Dendritic cell treated with granulocyte-macrophage colony-stimulating factor and Interleukin-4, amounts not matched to agents 40 ng/mL and 50 ng/mL, for 4 days (primary cell): ENCODE results near the gene SHISA2.

Experiments used
- H3K27ac Mint-ChIP-seq: one replicate; pipeline ENCODE4 v1.8.0; 2022; ENCODE audit warnings: mild to moderate bottlenecking, mixed read lengths
- H3K27me3 Mint-ChIP-seq: one replicate; pipeline ENCODE4 v1.8.0; 2022; ENCODE audit warnings: mild to moderate bottlenecking, mixed read lengths
- H3K36me3 Mint-ChIP-seq: one replicate; pipeline ENCODE4 v1.8.0; 2022; ENCODE audit warnings: low read depth, mixed read lengths
- H3K4me1 Mint-ChIP-seq: one replicate; pipeline ENCODE4 v1.8.0; 2022; ENCODE audit warnings: low read depth, mixed read lengths
- H3K4me3 Mint-ChIP-seq: one replicate; pipeline ENCODE4 v1.8.0; 2022; ENCODE audit warnings: mild to moderate bottlenecking, moderate library complexity, mixed read lengths
- H3K9me3 Mint-ChIP-seq: one replicate; pipeline ENCODE4 v1.8.0; 2022; ENCODE audit warnings: mixed read lengths
- intact Hi-C: fragments of 100-400 bp; cut with micrococcal nuclease; formaldehyde crosslinking; loops from one replicate; pipeline ENCODE4 v1.15.0; 2022

Gene SHISA2

DNA sequence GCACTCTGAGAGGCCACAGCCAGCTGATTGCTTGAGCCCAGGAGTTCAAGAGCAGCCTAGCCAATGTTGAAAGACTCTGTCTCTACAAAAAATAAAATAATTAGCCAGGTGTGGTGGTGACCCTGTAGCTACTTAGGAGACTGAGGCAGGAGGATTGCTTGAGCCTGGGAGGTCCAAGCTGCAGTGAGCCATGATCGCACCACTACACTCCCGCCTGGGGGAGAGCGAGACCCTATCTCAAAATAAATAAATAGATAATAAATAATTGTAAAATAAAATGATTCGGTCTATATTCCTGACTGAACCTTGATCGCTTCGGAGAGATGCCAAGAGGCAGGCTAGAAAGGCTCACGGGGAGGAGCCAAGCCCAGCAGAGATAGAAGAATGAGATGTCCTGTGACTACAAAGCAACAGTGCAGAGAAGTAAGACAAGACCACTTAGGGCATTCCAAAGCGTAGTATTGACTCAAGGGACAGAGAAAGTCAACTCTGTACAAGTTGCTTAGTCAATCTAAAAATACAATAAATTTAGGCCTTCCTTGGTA, 12.8 kb downstream of the SHISA2 start:
- intact Hi-C loops, result no loop called here
- Mint-ChIP-seq H3K4me1 (no peaks in the 10 kb centered on the region), H3K27ac (no peak overlapping the region), H3K4me3 (no peak overlapping the region), H3K9me3 (no peaks in the 10 kb centered on the region), H3K36me3 (no peaks in the 10 kb centered on the region), H3K27me3 (peaks cover 2% of the 10 kb centered on the region)

DNA sequence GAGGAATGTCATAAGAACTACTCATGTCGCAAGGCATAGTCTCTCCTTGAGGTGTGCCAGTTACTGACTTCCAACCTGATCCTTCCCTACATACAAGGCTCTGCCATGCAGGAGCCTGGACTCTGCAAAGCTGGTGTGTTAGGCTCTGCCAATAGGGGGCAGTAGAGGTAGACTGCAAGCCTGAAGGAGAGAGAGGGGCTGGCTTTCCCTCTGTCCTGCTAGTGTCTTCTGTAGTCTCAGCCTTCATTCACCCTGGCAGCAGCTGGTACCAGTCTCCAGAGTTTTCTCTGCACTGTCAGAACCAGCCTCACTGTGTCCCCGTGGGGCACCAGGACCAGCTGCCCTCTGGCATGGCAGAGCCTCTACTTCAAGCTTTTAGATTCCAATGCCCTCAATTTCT, 14.5 kb downstream of the SHISA2 start:
- Mint-ChIP-seq H3K36me3 (no peaks in the 10 kb centered on the region), H3K4me1 (no peaks in the 10 kb centered on the region), H3K27me3 (peaks cover 2% of the 10 kb centered on the region), H3K9me3 (peaks cover 4% of the 10 kb centered on the region), H3K27ac (no peak overlapping the region), H3K4me3 (no peak overlapping the region)
- intact Hi-C loops, result no loop called here

- H3K27ac Mint-ChIP-seq, result no peak overlapping the region
- no peaks in the 10 kb centered on the region for H3K4me1 Mint-ChIP-seq
- peaks cover 2% of the 10 kb centered on the region for H3K27me3 Mint-ChIP-seq
- H3K4me3 Mint-ChIP-seq, result no peak overlapping the region
- intact Hi-C loops, result no loop called here
- H3K36me3 Mint-ChIP-seq, result no peaks in the 10 kb centered on the region
- peaks cover 13% of the 10 kb centered on the region for H3K9me3 Mint-ChIP-seq
These were observed 15.4 kb downstream of the SHISA2 start for GRCh38 chr13:26036383-26036782.

- H3K4me3 Mint-ChIP-seq, result no peak overlapping the region
- H3K9me3 Mint-ChIP-seq, result peaks cover 13% of the 10 kb centered on the region
- H3K27me3 Mint-ChIP-seq, result no peaks in the 10 kb centered on the region
- H3K4me1 Mint-ChIP-seq, result no peaks in the 10 kb centered on the region
- intact Hi-C loops, result no loop called here
- H3K36me3 Mint-ChIP-seq, result no peaks in the 10 kb centered on the region
- H3K27ac Mint-ChIP-seq, result no peak overlapping the region
These were observed 17.8 kb downstream of the SHISA2 start for GRCh38 chr13:26034018-26034417.

DNA sequence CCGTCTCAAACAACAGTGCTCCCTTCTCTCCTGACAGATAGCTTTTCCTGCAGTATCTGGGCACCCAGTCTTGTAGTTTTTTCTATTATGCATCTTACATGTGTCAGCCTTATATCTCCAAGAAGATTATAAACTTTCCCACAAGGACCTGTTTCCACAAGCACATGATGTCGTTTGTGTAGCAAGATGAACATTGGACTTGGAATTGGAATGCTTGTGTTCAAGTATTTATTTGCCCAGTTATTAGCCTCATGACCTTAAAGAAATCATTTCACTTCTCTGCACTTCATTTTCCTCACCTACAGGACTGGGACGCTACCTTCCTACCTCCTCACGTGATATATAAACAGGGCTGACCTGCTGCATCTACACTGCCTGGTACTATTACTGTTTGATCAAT, 21.5 kb downstream of the SHISA2 start:
- intact Hi-C loops, result no loop called here
- peaks cover 13% of the 10 kb centered on the region for H3K9me3 Mint-ChIP-seq
- no peak overlapping the region for H3K27ac Mint-ChIP-seq
- no peak overlapping the region for H3K4me3 Mint-ChIP-seq
- H3K4me1 Mint-ChIP-seq, result no peaks in the 10 kb centered on the region
- H3K27me3 Mint-ChIP-seq, result no peaks in the 10 kb centered on the region
- H3K36me3 Mint-ChIP-seq, result no peaks in the 10 kb centered on the region

DNA sequence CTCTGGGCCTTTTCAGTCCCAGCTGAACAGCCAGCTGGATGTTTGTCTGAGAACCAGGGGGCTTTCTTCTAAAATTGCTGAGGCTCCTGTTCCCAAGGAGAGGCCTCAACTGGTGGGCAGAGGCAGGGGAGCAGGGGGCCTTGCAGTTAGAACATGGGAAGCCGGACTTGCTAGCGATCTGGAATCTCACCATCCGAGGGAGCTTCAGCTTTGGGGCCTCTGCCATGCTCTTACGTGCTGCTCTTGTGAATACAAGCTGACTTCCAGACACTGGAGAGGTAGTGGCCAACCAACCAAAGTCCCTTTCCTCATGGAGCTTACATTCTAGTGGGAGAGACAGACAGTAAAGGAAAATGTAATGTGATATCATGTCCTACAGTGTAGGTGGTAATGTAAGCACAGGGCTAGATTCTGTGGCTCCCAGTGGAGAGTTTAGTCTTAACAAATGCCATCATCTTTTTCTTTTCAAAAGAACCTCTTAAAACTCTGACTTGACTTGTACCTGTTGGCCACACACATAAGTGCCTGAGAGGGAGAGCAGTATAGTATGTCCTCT, 22.2 kb downstream of the SHISA2 start:
- H3K27me3 Mint-ChIP-seq, result peaks cover 4% of the 10 kb centered on the region

GRCh38 chr13:26026211-26026610, 25.6 kb downstream of the SHISA2 start:
- peaks cover 8% of the 10 kb centered on the region for H3K27me3 Mint-ChIP-seq
- no peaks in the 10 kb centered on the region for H3K36me3 Mint-ChIP-seq
- no peaks in the 10 kb centered on the region for H3K4me1 Mint-ChIP-seq
- intact Hi-C loops, result no loop called here
- H3K9me3 Mint-ChIP-seq, result no peaks in the 10 kb centered on the region
- no peak overlapping the region for H3K27ac Mint-ChIP-seq
- no peak overlapping the region for H3K4me3 Mint-ChIP-seq

More for the DNA sequence above, 22.2 kb downstream of the SHISA2 start:
- H3K9me3 Mint-ChIP-seq, result peaks cover 13% of the 10 kb centered on the region
- no peak overlapping the region for H3K27ac Mint-ChIP-seq
- no peak overlapping the region for H3K4me3 Mint-ChIP-seq
- intact Hi-C loops, result no loop called here
- H3K4me1 Mint-ChIP-seq, result no peaks in the 10 kb centered on the region
- no peaks in the 10 kb centered on the region for H3K36me3 Mint-ChIP-seq

GRCh38 chr13:26025771-26026170, 26.0 kb downstream of the SHISA2 start:
- no peak overlapping the region for H3K27ac Mint-ChIP-seq
- H3K36me3 Mint-ChIP-seq, result no peaks in the 10 kb centered on the region

GRCh38 chr13:26025196-26025595, 26.6 kb downstream of the SHISA2 start:
- no peaks in the 10 kb centered on the region for H3K36me3 Mint-ChIP-seq
- no peak overlapping the region for H3K4me3 Mint-ChIP-seq
- intact Hi-C loops, result no loop called here
- H3K4me1 Mint-ChIP-seq, result no peaks in the 10 kb centered on the region
- no peak overlapping the region for H3K27ac Mint-ChIP-seq
- H3K27me3 Mint-ChIP-seq, result peaks cover 8% of the 10 kb centered on the region
- no peaks in the 10 kb centered on the region for H3K9me3 Mint-ChIP-seq

More at GRCh38 chr13:26025771-26026170, 26.0 kb downstream of the SHISA2 start:
- Mint-ChIP-seq H3K4me1 (no peaks in the 10 kb centered on the region), H3K4me3 (no peak overlapping the region), H3K9me3 (no peaks in the 10 kb centered on the region), H3K27me3 (peaks cover 8% of the 10 kb centered on the region)
- intact Hi-C loops, result no loop called here

DNA sequence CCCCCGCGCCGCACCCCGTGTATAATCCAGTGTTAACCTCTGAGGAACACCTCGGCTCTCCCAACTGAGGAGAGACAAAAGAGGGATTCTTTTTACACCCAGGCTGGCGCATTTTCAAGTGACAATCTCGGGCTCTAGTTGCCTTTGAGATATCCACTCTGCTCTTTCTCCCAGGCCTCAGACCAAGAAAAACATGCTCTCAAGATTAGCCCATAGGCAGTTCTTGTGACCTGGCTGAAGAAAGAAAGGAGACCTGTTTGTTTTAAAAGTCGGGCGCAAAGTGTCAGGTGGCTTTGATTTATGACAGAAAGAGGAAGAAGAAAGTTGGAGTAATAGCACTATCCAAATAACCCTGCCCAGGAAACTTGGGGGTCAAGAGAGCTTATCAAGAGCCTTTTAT, 27.3 kb downstream of the SHISA2 start:
- intact Hi-C loops, result no loop called here
- Mint-ChIP-seq H3K36me3 (no peaks in the 10 kb centered on the region), H3K4me1 (no peaks in the 10 kb centered on the region), H3K4me3 (no peak overlapping the region), H3K27ac (no peak overlapping the region), H3K9me3 (no peaks in the 10 kb centered on the region), H3K27me3 (peaks cover 8% of the 10 kb centered on the region)

GRCh38 chr13:26022538-26023292, 29.1 kb downstream of the SHISA2 start:
- H3K27me3 Mint-ChIP-seq, result peaks cover 8% of the 10 kb centered on the region
- intact Hi-C loops, result no loop called here
- H3K27ac Mint-ChIP-seq, result no peak overlapping the region
- no peaks in the 10 kb centered on the region for H3K4me1 Mint-ChIP-seq
- H3K4me3 Mint-ChIP-seq, result no peak overlapping the region
- no peaks in the 10 kb centered on the region for H3K9me3 Mint-ChIP-seq
- no peaks in the 10 kb centered on the region for H3K36me3 Mint-ChIP-seq

GRCh38 chr13:26021956-26022355, 29.9 kb downstream of the SHISA2 start:
- Mint-ChIP-seq H3K36me3 (no peaks in the 10 kb centered on the region), H3K4me1 (no peaks in the 10 kb centered on the region), H3K27me3 (peaks cover 8% of the 10 kb centered on the region), H3K27ac (no peak overlapping the region), H3K4me3 (no peak overlapping the region), H3K9me3 (no peaks in the 10 kb centered on the region)
- intact Hi-C loops, result no loop called here

DNA sequence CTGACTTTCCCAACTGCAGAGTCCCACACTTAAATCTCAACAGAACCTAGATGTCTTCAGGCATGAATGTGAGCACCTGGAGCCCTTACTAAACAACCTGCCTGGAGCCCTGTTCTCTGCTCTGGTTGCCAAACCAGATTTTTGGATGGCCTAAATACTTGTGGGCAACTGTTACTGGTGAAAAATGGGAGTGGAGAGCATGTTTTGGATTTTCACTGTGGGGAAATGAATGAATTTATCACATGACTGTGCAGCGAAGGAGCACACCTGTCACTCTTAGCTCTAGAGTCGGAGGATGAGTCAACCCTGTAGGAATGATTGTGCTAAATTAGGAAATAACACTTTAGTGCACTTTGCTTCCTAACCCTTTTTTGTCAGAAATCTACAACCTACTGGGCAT, 30.3 kb downstream of the SHISA2 start:
- Mint-ChIP-seq H3K4me1 (no peaks in the 10 kb centered on the region), H3K27me3 (peaks cover 8% of the 10 kb centered on the region), H3K27ac (no peak overlapping the region)

DNA sequence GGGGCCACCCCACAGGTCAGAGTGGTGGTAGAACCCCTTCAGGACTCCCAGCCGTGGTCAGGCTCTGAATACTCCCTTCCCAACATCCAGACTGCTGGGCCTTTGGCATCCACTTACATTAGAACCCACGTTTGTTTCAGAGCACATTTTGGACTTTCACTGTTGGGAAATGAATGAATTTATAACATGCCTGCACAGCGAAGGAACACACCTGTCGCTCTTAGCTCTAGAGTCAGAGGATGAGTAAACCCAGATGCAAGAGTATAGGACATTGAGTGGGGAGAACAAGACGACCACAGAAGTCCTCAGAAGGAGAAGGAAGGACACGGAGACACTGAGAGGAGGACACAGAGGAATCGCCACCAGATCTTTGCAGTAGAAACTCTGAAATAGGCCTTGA, 30.9 kb downstream of the SHISA2 start:
- intact Hi-C loops, result no loop called here
- Mint-ChIP-seq H3K27ac (no peak overlapping the region), H3K27me3 (peaks cover 8% of the 10 kb centered on the region), H3K4me1 (no peaks in the 10 kb centered on the region), H3K4me3 (no peak overlapping the region), H3K9me3 (no peaks in the 10 kb centered on the region), H3K36me3 (no peaks in the 10 kb centered on the region)

More for the DNA sequence above, 30.3 kb downstream of the SHISA2 start:
- H3K9me3 Mint-ChIP-seq, result no peaks in the 10 kb centered on the region
- no peaks in the 10 kb centered on the region for H3K36me3 Mint-ChIP-seq
- intact Hi-C loops, result no loop called here
- no peak overlapping the region for H3K4me3 Mint-ChIP-seq
